ENCODE data around the gene STIM2. TPM values are rescaled to one million over a fixed set of nuclear protein-coding genes. Genes with fewer than 3 reads are reported as not detected.

STIM2 gene
- total RNA-seq, 1 donor from 2014 or later, result 25.8 TPM

- Histone ChIP-seq H3F3A (ENCODE audit: low read depth) (no peaks in the 10 kb centered on the region), H3K4me1 (no peaks in the 10 kb centered on the region), H3K79me2 (ENCODE audit: low read depth) (peaks cover 37% of the 10 kb centered on the region), H3K27me3 (no peaks in the 10 kb centered on the region), H3K9me3 (ENCODE audit: low read depth) (no peaks in the 10 kb centered on the region), H3K4me3 (no peak overlapping the region), H3K9ac (no peak overlapping the region), H3K36me3 (no peaks in the 10 kb centered on the region), H2AFZ (replicated peaks) (no peak overlapping the region), H3K27ac (no peak overlapping the region), H3K4me2 (no peak overlapping the region), H4K20me1 (ENCODE audit: low read depth) (no peaks in the 10 kb centered on the region)
- H3K4me3 Mint-ChIP-seq, result no peak overlapping the region
- H3K9me3 Mint-ChIP-seq, result peaks cover 10% of the 10 kb centered on the region
- DNase-seq (ENCODE audit: low spot score), result no peak
- H3K4me1 Mint-ChIP-seq, result no peaks in the 10 kb centered on the region
- no peak overlapping the region for H3K27ac Mint-ChIP-seq
- H3K27me3 Mint-ChIP-seq (ENCODE audit: insufficient read depth, low read depth), result no peaks in the 10 kb centered on the region
- TF ChIP-seq EZH2phosphoT487 (IDR thresholded peaks at IDR 0.05) (no peak), CTCF (IDR thresholded peaks at IDR 0.05) (no peak), EZH2 (IDR thresholded peaks at IDR 0.05) (no peak)
- peaks cover 18% of the 10 kb centered on the region for H3K36me3 Mint-ChIP-seq
Observed at GRCh38 chr4:26945794-26946193, 85.2 kb downstream of the STIM2 start.

- TF ChIP-seq EZH2phosphoT487 (IDR thresholded peaks at IDR 0.05), result no peak
- no peak for TF ChIP-seq EZH2 (IDR thresholded peaks at IDR 0.05)
Observed at GRCh38 chr4:26947318-26947717, 86.7 kb downstream of the STIM2 start.

GRCh38 chr4:26950446-26950845 is 89.8 kb downstream of the STIM2 start:
- Histone ChIP-seq H3F3A (ENCODE audit: low read depth) (no peaks in the 10 kb centered on the region), H3K79me2 (ENCODE audit: low read depth) (peaks cover 38% of the 10 kb centered on the region), H3K9ac (no peak overlapping the region), H3K4me2 (no peak overlapping the region), H3K4me3 (no peak overlapping the region), H3K4me1 (no peaks in the 10 kb centered on the region), H3K27ac (no peak overlapping the region), H2AFZ (replicated peaks) (no peak overlapping the region), H3K27me3 (no peaks in the 10 kb centered on the region), H3K36me3 (no peaks in the 10 kb centered on the region), H4K20me1 (ENCODE audit: low read depth) (no peaks in the 10 kb centered on the region), H3K9me3 (ENCODE audit: low read depth) (no peaks in the 10 kb centered on the region)
- H3K4me1 Mint-ChIP-seq, result no peaks in the 10 kb centered on the region
- no peak for TF ChIP-seq CTCF (IDR thresholded peaks at IDR 0.05)
- H3K36me3 Mint-ChIP-seq, result peaks cover 15% of the 10 kb centered on the region
- DNase-seq (ENCODE audit: low spot score), result no peak
- no peak overlapping the region for H3K27ac Mint-ChIP-seq
- no peaks in the 10 kb centered on the region for H3K27me3 Mint-ChIP-seq (ENCODE audit: insufficient read depth, low read depth)
- peaks cover 9% of the 10 kb centered on the region for H3K9me3 Mint-ChIP-seq
- no peak overlapping the region for H3K4me3 Mint-ChIP-seq

More at GRCh38 chr4:26947318-26947717, 86.7 kb downstream of the STIM2 start:
- H3K36me3 ChIP-seq, result no peaks in the 10 kb centered on the region
- H3K27ac ChIP-seq, result no peak overlapping the region
- no peak overlapping the region for H2AFZ ChIP-seq (replicated peaks)
- no peaks in the 10 kb centered on the region for H4K20me1 ChIP-seq (ENCODE audit: low read depth)
- no peak for DNase-seq (ENCODE audit: low spot score)
- H3K79me2 ChIP-seq (ENCODE audit: low read depth), result peaks cover 45% of the 10 kb centered on the region
- Mint-ChIP-seq H3K27me3 (ENCODE audit: insufficient read depth, low read depth) (no peaks in the 10 kb centered on the region), H3K27ac (no peak overlapping the region), H3K36me3 (peaks cover 21% of the 10 kb centered on the region), H3K4me1 (no peaks in the 10 kb centered on the region), H3K4me3 (no peak overlapping the region), H3K9me3 (peaks cover 17% of the 10 kb centered on the region)
- no peaks in the 10 kb centered on the region for H3F3A ChIP-seq (ENCODE audit: low read depth)
- no peak overlapping the region for H3K4me3 ChIP-seq
- H3K9me3 ChIP-seq (ENCODE audit: low read depth), result no peaks in the 10 kb centered on the region
- H3K4me1 ChIP-seq, result no peaks in the 10 kb centered on the region
- no peaks in the 10 kb centered on the region for H3K27me3 ChIP-seq
- no peak overlapping the region for H3K9ac ChIP-seq
- no peak overlapping the region for H3K4me2 ChIP-seq

GRCh38 chr4:26952891-26953290 is 92.2 kb downstream of the STIM2 start:
- H3K4me1 Mint-ChIP-seq, result no peaks in the 10 kb centered on the region
- peaks cover 32% of the 10 kb centered on the region for H3K79me2 ChIP-seq (ENCODE audit: low read depth)
- no peaks in the 10 kb centered on the region for H3K9me3 ChIP-seq (ENCODE audit: low read depth)
- no peaks in the 10 kb centered on the region for H3K27me3 Mint-ChIP-seq (ENCODE audit: insufficient read depth, low read depth)
- H3K36me3 Mint-ChIP-seq, result peaks cover 10% of the 10 kb centered on the region
- no peak overlapping the region for H3K4me2 ChIP-seq
- no peaks in the 10 kb centered on the region for H3K36me3 ChIP-seq
- no peak overlapping the region for H3K4me3 ChIP-seq
- no peak for DNase-seq (ENCODE audit: low spot score)
- H3K27ac Mint-ChIP-seq, result no peak overlapping the region
- H3K4me1 ChIP-seq, result no peaks in the 10 kb centered on the region
- no peak overlapping the region for H3K9ac ChIP-seq
- H3K9me3 Mint-ChIP-seq, result peaks cover 9% of the 10 kb centered on the region
- no peaks in the 10 kb centered on the region for H4K20me1 ChIP-seq (ENCODE audit: low read depth)
- H3K27ac ChIP-seq, result no peak overlapping the region
- no peak overlapping the region for H2AFZ ChIP-seq (replicated peaks)
- H3F3A ChIP-seq (ENCODE audit: low read depth), result no peaks in the 10 kb centered on the region
- no peaks in the 10 kb centered on the region for H3K27me3 ChIP-seq
- no peak overlapping the region for H3K4me3 Mint-ChIP-seq
- no peak for TF ChIP-seq CTCF (IDR thresholded peaks at IDR 0.05)
- TF ChIP-seq EZH2phosphoT487 (IDR thresholded peaks at IDR 0.05), result no peak
- no peak for TF ChIP-seq EZH2 (IDR thresholded peaks at IDR 0.05)

All from neural progenitor cell (in vitro differentiated cells).